ENCODE data around the gene ZSWIM6. TPM values are rescaled to one million over a fixed set of nuclear protein-coding genes. Genes with fewer than 3 reads are reported as not detected.

ZSWIM6 gene
- total RNA-seq (2014; rRNA removed; shearing (Covaris generic)) = 5.2 and 6.8 TPM in 2 replicates
- polyA plus RNA-seq (2015; cell fraction: cytosol; rRNA removed) = 12.1 and 15.3 TPM in 2 replicates
- polyA plus RNA-seq (2015; cell fraction: nucleus; rRNA removed) = 44.6 and 48.6 TPM in 2 replicates

DNA sequence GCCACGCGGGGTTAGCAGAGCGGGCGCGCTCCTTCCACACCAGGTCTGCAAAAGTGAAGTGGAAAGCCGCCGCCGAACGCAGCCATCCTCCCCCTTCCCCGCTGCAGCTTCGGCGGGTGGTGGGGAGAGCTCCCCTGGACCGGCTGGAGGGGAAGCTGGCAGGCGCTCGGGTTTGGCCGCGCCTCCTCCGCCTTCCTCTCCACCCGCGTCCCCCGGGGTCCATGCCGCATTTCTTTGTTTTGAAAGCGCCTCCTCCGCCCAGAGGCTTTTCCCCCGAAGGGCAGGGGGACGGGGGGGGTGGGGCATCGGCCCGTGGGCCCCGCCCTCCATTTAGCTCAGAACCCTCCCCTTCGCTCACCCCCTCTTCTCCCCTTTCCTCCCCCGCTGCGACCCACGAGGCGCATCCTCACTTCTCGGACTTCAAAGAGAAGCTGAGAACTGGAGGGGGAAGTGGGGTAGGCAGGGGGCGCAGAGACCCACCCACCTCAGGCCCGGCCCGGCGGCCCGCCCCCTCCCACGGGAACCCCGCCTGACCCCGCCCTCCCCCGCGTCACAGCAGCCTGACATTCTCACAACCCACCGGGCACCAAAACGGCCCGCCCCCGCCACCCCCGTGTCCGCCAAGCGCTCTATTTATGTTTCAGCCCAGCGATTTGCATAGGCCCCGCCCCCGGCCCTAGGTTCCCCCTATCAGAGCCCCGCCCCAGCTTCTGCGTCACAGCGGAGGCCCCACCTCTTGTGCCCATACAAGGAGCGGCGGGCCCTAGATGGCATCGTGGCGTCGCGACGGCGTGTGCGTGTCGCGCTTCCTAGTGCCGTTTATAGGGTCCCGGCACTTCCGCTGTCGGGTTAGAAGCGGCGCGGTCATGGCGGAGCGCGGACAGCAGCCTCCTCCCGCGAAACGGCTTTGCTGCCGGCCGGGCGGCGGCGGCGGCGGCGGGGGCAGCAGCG, at the start of gene ZSWIM6:
Gene ZSWIM6 (plus strand): TSS at position 852 of the 951 bp plus-strand sequence. CDS start 15 bp downstream, at position 867.
- DNase-seq (ENCODE audit: low read depth) = peak; percentile 94

DNA sequence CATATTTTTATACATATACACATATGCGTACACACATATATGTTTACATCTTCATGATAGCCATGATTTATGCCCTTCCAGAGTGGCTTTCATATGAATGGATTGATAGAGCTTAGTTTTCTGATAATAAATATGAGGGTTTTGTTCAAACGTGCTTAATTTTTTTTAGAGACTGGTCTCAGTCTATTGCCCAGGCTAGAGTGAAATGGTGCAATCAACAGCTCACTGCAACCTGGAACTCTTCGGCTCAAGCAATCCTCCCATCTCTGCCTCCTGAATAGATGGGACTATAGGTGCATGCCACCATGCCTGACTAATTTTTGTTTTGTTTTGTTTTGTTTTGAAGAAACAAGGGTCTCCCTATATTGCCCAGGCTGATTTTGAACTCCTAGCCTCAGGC, 48.6 kb upstream of the ZSWIM6 start:
- no peak for DNase-seq (ENCODE audit: low read depth)

DNA sequence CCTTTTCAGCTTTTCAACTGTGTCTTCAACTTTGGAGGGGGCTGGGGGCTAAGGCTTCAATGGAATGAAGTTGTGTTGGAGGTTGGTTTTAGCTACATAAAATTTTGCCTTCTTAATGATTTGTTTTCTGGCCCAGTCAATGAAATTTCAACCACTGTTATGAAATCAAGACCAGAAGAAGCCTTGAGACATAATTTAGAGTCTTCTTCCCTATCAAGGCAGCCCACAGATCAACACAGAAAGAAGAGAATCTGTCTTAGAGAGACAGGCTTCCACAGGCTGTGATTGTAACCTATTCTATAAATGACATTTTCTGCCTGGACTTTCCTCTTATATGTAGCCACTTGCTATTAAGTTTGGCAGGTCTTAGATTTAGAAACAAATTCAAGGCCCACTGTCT, 46.5 kb upstream of the ZSWIM6 start:
- DNase-seq (ENCODE audit: low read depth) = no peak

DNA sequence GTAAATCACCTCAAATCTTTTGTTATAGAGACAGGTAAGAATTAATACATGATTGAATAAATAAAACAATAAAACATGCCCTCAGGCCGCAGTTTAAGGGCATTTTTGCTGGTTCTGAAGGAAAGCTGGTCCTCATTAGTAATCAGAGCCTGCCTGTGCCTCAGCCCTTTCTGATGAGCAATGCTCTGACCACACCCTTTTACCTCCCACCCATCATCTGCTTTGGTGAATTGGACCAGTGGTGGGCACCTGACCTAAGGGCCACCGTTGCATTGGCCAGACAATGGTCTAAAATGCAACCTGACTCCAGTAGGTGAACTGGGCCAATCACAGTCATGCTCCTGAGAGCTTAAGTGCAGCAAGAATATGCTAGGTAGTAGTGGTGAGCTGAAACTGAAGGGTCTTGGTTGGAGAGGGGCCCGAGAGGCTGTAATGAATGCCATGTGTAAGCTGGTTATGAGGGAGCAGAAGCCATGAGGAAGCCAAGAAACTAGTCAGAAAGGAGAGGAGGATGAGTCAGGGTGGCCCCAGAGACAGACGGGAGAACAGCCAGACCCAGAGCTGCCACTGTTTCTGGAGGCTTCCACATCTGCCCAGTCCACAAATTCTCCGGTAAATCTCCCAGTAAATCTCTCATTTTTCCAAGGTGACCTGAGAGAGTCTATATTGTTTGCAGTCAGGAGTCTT, 45.5 kb upstream of the ZSWIM6 start:
- peak; percentile 59 for DNase-seq (ENCODE audit: low read depth)

DNA sequence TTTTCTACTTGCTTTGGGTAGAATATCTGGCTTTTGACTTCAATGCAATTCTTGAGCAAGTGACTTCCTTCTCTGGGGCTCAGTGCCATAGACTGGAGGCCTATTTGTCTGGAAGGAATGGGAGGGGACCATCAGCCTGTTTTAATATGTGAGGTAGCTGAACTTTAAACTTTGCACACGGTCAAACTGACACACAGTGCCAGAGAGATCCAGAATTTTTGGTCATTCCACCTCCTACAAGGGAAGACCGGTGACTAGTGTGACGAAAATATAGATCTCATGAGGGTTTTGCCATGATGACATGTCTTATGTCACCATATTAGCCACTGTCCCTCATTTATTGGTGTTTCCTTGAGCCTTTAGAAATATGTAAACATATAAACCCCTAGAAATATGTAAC, 44.6 kb upstream of the ZSWIM6 start:
- DNase-seq (ENCODE audit: low read depth) = no peak

DNA sequence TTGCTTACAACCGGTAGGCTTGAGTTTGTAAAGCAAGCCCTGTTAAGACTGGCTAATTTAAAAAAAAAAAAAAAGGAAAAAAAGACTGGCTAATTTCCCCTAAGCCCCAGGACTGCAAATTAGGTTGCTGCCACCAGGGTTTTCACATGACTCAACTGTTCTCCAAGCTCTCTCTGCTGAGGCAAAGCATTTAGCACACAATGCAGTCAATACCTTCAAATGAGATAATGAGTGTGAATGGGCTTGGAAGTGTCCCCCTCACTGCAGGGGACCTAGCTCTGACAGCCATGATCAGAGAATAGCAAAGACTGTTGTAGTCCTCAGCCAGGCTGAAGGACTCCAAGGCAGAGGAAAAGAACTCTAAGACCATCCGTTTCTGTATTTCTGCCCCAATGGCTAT, 42.8 kb upstream of the ZSWIM6 start:
- DNase-seq (ENCODE audit: low read depth) = no peak

DNA sequence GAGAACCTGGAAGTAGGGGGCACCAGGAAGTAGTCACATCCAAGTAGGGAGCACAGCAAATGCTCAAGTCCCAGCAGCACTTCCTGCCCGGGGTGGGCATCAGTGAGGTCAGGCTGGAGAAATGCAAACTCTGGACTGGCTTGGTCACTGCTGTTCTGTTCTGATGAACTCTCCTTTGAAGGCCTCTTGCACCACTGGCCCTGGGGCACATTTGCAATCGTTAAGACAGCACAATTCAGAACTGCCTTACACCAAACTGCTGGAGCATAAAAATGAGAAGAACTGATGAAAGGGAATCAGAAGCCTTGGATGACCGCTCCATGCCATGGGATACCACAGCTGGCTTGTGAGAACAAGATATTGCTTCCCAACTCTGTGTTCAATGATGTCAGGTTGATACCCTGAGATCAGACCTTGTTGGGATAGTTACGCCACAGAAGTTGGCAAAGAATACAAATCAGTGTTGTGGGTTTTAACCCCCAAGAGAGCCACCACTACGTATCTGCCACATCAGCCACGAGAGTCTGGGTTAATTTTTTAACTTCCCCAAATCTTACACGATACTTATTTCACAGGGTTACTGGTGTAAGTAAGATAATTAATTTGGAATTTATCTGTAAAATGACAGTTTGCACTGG, 42.3 kb upstream of the ZSWIM6 start:
- DNase-seq (ENCODE audit: low read depth) = no peak

DNA sequence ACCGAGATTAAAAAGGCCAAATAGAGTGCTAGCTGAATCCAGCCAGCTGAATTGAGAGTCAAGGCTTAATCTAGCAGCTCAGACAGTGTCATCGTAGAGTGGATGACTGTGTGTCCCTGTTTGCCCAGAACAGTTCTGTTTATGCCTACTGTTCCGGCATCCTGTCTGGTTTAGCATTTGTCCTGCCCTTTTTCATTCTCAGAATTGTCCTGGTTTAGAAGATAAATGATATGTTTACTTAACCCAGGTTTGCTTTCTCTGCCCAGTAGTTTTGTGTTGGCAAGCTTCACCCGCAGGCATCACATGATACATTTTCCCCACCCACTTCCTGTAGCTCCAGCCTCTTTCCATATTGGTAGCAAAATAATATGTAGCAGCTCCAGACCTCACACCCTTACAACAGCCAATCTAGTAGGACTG, 41.3 kb upstream of the ZSWIM6 start:
- peak; percentile 57 for DNase-seq (ENCODE audit: low read depth)

DNA sequence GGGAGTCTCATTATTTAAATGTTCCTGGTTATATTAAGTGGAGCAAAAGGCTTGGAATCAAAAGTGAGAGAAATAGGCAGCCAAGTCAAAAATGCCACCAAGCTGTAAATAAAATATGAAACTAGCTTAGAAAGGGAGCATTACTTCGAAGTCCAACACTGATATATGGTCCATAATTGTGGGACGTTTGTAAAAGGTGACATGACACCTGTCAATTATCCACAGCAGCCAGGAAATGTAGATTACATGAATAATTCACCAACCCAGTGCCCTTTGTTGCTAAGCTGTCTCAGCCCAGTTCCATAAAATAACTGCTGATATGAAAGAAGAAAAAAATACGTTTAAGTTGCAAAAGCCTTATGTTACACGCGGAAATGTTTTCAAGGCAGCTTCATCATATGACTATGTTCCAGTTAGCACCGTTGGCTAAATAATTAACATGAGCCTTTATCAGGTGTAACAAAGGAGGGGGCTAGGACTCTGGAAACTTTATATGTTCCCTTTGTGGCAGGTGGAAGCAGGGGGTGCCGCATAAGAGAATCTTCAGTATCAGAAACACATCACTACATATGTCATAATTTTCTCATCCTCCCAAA, 39.9 kb upstream of the ZSWIM6 start:
- DNase-seq (ENCODE audit: low read depth) = no peak

DNA sequence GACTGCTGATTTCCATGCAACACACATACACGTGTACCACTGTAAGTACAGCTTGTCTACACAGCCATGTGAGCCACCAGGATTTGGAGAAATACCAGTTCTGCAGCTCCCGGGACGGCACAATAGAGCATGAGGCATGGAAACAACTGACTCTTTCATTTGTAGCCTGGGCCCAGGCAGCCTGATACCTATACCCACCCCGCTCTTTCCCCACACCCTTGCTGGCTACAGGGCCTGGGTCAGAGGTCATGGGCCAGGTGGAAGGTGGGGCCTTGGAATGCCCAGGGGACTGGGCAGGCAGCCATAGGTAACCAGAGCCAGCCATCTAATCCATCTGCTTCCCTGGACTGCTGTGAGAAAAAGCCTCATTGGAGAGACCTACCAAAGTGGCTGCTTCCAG, 39.0 kb upstream of the ZSWIM6 start:
- DNase-seq (ENCODE audit: low read depth) = no peak

DNA sequence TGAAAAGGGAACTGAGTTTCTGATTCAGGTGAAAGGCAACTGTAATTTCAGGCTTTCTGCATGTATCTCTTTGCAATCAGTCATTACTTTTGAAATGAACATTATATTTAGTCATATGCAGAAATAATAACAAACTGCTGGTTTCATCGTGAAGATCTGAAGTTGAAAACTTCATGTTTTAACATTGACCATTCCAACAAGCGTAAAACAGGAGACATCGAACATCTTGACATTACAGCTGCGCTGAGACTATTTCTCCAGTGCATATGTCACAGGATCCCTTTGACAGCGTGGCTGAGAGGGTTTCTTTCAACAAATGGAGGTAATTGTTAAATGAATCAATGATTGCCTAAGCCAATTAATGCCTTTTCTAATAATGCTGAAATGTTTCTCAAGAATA, 38.2 kb upstream of the ZSWIM6 start:
- no peak for DNase-seq (ENCODE audit: low read depth)

DNA sequence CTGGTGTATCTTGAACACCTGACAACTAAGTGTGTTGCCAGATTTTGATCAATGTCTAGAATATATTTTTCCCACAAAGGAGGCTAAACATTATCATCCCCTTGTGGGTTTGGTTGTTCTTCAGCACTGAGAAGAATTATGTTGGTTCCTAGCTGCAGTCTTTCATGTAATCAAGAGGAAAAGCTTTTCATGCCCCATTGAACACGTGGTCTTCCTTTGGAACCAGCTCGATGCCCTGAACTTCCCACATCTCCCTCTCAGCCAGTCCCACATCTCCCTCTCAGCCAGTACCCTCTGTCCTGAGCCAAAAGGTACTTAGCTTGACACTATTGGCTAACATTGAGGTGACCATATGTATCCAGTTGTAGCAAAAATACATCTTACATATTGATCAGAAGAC, 36.7 kb upstream of the ZSWIM6 start:
- DNase-seq (ENCODE audit: low read depth) = no peak

DNA sequence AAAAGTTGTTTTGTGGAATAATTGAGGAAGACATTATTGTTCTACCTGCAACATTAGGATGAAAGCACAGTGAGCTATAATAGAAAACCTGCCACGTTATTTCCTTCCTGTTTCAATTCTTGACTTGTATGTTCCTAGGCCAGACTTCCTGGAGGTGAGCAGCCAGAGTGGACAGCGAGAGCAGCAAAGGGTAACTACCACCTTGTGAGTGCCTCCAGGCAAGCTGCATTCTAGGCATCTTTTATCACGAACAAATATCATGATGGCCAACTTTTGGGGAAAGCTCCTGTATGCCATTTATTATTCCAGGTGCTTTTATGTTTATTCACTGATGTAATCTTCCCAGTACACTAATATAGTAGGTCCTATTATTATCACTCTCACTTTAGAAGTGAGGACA, 34.0 kb upstream of the ZSWIM6 start:
- no peak for DNase-seq (ENCODE audit: low read depth)

DNA sequence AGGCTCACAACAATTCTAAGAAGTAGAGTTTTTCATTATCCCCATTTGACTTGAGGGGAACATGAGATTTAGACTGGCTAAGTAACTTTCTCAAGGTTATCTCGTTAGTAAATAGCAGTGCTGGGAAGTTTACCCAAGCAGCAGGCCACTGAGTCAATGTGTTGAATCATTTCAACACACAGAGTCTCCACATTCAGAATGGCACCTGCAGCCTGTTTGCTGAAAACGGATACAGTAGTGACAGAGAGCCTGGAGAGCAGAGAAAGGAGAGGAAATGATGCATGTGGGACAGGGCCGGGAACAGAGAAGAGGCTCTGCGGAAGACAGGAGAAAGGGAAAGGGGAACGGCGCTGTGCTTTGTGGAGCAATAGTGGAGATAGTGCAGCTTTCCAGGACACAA, 33.5 kb upstream of the ZSWIM6 start:
- peak; percentile 84 for DNase-seq (ENCODE audit: low read depth)

DNA sequence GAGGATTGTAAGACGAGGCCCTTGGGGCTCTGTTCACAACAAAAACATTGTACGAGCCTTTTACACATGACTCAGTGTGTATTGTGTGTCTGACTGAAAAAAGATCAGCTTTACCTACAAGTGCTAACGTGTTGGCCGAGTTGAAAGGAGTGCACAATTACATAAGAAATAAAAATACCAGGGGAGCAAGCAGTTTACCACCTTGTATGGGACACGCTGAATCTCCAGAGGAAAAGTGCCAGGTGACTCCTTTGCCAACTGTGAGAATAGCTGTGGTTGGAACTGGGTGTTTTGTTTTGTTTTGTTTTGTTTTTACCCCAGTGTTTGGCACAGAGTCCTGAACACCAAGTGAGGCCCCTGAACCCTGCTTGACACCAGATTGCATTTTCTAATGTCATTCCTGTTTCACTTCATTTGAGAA, 32.8 kb upstream of the ZSWIM6 start:
- DNase-seq (ENCODE audit: low read depth) = no peak

DNA sequence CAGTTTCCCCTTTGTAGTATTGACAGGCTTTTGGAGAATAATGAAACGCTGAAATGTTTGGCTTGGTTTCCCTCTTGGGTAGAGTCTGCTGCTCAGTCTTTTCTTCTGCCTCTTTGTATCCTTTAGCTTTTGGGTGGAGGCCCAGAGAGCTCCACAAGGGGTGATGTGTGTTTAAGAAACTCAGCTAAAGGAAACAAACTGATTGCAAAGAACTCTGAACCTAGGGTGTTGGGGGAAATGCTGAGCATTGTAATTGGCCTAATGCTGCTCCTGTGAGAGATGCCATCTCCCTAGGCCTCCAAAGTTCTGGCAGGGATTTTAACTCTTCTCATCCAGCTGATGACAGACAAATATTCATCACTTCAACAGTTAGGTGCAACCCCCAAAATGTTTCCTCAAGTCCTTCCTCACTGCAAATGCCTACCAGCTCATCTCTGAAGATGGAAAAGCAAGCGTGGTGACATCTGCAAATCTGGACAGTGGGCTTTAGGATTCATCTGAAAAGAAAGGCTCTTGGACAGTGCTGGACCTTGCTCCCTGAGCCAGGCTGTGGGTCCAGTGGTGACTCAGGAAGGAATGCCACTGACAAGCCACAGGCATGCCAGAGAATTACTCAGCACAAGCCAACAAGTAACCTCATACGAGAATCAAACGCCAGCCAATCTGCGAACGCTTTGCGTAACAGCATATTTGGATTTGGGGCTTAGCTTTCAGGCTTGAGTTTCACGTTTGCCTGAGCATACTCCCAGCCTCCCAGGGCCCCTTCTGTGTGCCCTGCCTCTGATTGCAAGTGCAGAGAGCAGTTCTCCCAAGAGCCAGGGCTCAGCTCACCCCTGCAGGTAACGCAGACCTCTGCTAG, 30.5 kb upstream of the ZSWIM6 start:
- peak; percentile 99 for DNase-seq (ENCODE audit: low read depth)

DNA sequence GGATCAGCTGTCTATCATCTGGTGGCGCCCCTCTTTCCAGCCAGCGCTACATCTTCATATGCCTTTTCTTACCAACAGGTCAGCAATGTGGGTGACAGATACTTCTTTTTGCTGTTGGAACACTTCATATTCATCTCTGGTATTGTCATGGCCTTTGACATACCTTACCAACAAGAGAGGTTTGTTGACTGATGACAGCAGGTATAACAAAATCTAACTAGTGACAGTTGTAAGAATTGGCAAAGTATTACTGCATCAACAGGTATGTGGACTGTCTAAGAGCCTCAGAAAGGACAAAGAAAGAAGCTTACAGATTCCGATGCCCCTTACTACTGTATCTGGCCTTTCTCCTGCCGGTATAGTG, 29.9 kb upstream of the ZSWIM6 start:
- DNase-seq (ENCODE audit: low read depth) = no peak

DNA sequence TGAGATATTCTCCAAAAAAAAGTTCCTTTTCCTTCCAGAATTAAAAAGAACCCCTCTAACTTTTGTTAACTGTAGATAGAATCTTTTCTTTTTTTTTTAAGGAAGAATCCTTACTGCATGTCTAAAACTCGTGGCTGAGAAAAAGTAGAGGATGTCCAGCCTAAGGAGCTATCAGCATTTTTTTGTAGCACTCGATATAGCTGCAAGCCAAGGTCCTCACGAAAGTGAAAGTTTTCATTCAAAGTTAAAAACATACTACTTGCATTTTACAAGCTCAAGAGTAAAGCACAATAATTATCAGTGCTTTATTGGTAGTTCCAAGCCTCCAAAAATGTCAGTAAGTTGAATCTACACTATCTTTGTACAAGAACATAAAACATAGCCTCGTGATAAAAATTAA, 28.7 kb upstream of the ZSWIM6 start:
- DNase-seq (ENCODE audit: low read depth) = no peak

DNA sequence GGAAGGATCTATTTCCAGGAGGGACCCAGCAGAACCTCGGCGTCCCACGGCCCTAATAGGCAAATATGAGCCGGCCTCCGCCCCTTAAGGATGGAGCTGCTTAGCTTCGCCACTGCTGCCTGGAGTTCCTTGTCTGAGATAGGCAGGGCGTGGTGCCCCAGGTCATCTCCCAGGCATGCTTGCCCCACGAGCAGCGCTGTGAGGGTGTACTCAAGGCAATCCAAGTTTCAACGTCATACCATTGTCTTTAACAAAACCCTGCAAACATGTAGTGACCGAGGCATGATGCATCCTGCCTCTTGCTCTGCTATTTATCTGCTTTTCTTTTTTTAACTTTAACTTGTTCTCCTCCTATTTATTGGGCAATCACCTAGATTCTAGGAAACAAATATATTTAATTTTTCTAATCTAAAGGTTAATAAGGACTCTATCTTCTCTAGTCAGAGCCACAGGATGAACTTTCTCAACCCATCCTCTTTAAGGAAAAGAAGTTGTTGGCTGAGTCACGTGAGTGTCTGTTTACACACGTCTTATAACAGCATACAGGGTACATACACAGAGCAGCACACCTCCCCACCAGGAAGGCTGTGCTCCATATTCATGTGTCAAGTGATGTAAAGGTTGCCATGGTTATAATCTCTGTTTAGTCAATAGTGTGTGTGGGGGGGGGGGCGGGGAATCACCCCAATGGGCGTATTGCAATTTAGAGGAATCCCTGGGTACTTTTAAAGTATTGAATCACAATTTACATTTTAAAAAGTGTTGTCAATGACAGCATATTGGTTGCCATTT, 27.3 kb upstream of the ZSWIM6 start:
- peak; percentile 93 for DNase-seq (ENCODE audit: low read depth)
